HEK293 (cell line): ENCODE results near the gene ITSN1.

ENCODE experiments used
- BCL6B ChIP-seq: fragments of 450-650 bp; formaldehyde crosslinking; IDR thresholded peaks from 2 replicates; pipeline ENCODE4 v1.5.1; 2017; ENCODE audit warnings: missing biosample characterization, missing genetic modification characterization
- FEZF1 ChIP-seq: fragments of 450-650 bp; formaldehyde crosslinking; IDR thresholded peaks from 2 replicates; pipeline ENCODE4 v1.5.1; 2016; ENCODE audit warnings: missing biosample characterization, missing genetic modification characterization
- GLI2 ChIP-seq: fragments of 450-650 bp; formaldehyde crosslinking; IDR thresholded peaks from 2 replicates; pipeline ENCODE4; 2017; ENCODE audit warnings: missing biosample characterization, missing genetic modification characterization, low read depth, borderline replicate concordance
- KLF16 ChIP-seq: fragments of 450-650 bp; formaldehyde crosslinking; IDR thresholded peaks from 2 replicates; pipeline ENCODE4 v1.5.1; 2017; ENCODE audit warnings: missing biosample characterization, missing genetic modification characterization
- PRDM1 ChIP-seq: fragments of 450-650 bp; formaldehyde crosslinking; IDR thresholded peaks from 2 replicates; pipeline ENCODE4; 2016; ENCODE audit warnings: missing biosample characterization, missing genetic modification characterization
- REPIN1 ChIP-seq: fragments of 450-650 bp; formaldehyde crosslinking; IDR thresholded peaks from 2 replicates; pipeline ENCODE4 v1.5.1; 2017; ENCODE audit warnings: missing biosample characterization, missing genetic modification characterization, low read depth
- TSHZ1 ChIP-seq: fragments of 450-650 bp; formaldehyde crosslinking; IDR thresholded peaks from 2 replicates; pipeline ENCODE4 v1.5.1; 2016; ENCODE audit warnings: missing biosample characterization, missing genetic modification characterization, borderline replicate concordance
- ZBTB8A ChIP-seq: fragments of 450-650 bp; formaldehyde crosslinking; IDR thresholded peaks from 2 replicates; pipeline ENCODE4 v1.5.1; 2016; ENCODE audit warnings: missing biosample characterization, missing genetic modification characterization
- ZEB2 ChIP-seq: fragments of 450-650 bp; formaldehyde crosslinking; IDR thresholded peaks from 2 replicates; pipeline ENCODE4 v1.5.1; 2016; ENCODE audit warnings: missing biosample characterization, missing genetic modification characterization
- ZFP69B ChIP-seq: fragments of 450-650 bp; formaldehyde crosslinking; IDR thresholded peaks from 2 replicates; pipeline ENCODE4 v1.5.1; 2016; ENCODE audit warnings: missing biosample characterization, missing genetic modification characterization
- ZNF132 ChIP-seq: fragments of 450-650 bp; formaldehyde crosslinking; IDR thresholded peaks from 2 replicates; pipeline ENCODE4 v1.5.1; 2017; ENCODE audit warnings: missing biosample characterization, missing genetic modification characterization, borderline replicate concordance
- ZNF211 ChIP-seq: fragments of 450-650 bp; formaldehyde crosslinking; IDR thresholded peaks from 2 replicates; pipeline ENCODE4 v1.5.1; 2016; ENCODE audit warnings: low read depth, missing biosample characterization, missing genetic modification characterization
- ZNF248 ChIP-seq: fragments of 450-650 bp; formaldehyde crosslinking; IDR thresholded peaks from 2 replicates; pipeline ENCODE4 v1.5.1; 2017; ENCODE audit warnings: missing biosample characterization, missing genetic modification characterization
- ZNF280D ChIP-seq: fragments of 450-650 bp; formaldehyde crosslinking; IDR thresholded peaks from 2 replicates; pipeline ENCODE4 v1.5.1; 2016; ENCODE audit warnings: missing biosample characterization, missing genetic modification characterization
- ZNF311 ChIP-seq: fragments of 450-650 bp; formaldehyde crosslinking; IDR thresholded peaks from 2 replicates; pipeline ENCODE4 v1.5.1; 2017; ENCODE audit warnings: missing biosample characterization, missing genetic modification characterization, borderline replicate concordance
- ZNF335 ChIP-seq: fragments of 450-650 bp; formaldehyde crosslinking; conservative IDR thresholded peaks from 2 replicates; pipeline ENCODE4 v1.5.1; 2016; ENCODE audit warnings: missing biosample characterization, missing genetic modification characterization
- ZNF394 ChIP-seq: fragments of 450-650 bp; formaldehyde crosslinking; IDR thresholded peaks from 2 replicates; pipeline ENCODE4 v1.5.1; 2016; ENCODE audit warnings: missing biosample characterization, missing genetic modification characterization, mild to moderate bottlenecking, moderate library complexity, borderline replicate concordance
- ZNF416 ChIP-seq: fragments of 450-650 bp; formaldehyde crosslinking; IDR thresholded peaks from 2 replicates; pipeline ENCODE4 v1.5.1; 2016; ENCODE audit warnings: missing biosample characterization, missing genetic modification characterization
- ZNF426 ChIP-seq: fragments of 450-650 bp; formaldehyde crosslinking; IDR thresholded peaks from 2 replicates; pipeline ENCODE4 v1.5.1; 2017; ENCODE audit warnings: missing biosample characterization, missing genetic modification characterization, mild to moderate bottlenecking, inconsistent platforms, moderate library complexity
- ZNF433 ChIP-seq: fragments of 450-650 bp; formaldehyde crosslinking; IDR thresholded peaks from 2 replicates; pipeline ENCODE4 v1.5.1; 2016; ENCODE audit warnings: missing biosample characterization, missing genetic modification characterization, low read depth
- ZNF501 ChIP-seq: fragments of 450-650 bp; formaldehyde crosslinking; IDR thresholded peaks from 2 replicates; pipeline ENCODE4 v1.5.1; 2016; ENCODE audit warnings: missing biosample characterization, missing genetic modification characterization
- ZNF626 ChIP-seq: fragments of 450-650 bp; sonication (Bioruptor Pico); formaldehyde crosslinking; IDR thresholded peaks from 2 replicates; pipeline ENCODE4 v1.5.1; 2018; ENCODE audit warnings: missing biosample characterization, missing genetic modification characterization, inconsistent platforms
- ZNF654 ChIP-seq: fragments of 450-650 bp; formaldehyde crosslinking; IDR thresholded peaks from 2 replicates; pipeline ENCODE4 v1.5.1; 2016; ENCODE audit warnings: low read depth, missing biosample characterization, missing genetic modification characterization
- ZNF837 ChIP-seq: fragments of 450-650 bp; formaldehyde crosslinking; IDR thresholded peaks from 2 replicates; pipeline ENCODE4 v1.5.1; 2016; ENCODE audit warnings: missing biosample characterization, missing genetic modification characterization
- ZSCAN23 ChIP-seq: fragments of 450-650 bp; formaldehyde crosslinking; IDR thresholded peaks from 2 replicates; pipeline ENCODE4 v1.5.1; 2016; ENCODE audit warnings: missing biosample characterization, missing genetic modification characterization
- TF ChIP-seq, protein P1 (sequence below): fragments of 450-650 bp; formaldehyde crosslinking; IDR thresholded peaks from 2 replicates; pipeline ENCODE4 v1.5.1; 2016; ENCODE audit warnings: missing biosample characterization, missing genetic modification characterization
- TF ChIP-seq, protein P2 (sequence below): fragments of 450-650 bp; formaldehyde crosslinking; IDR thresholded peaks from 2 replicates; pipeline ENCODE4 v1.5.1; 2017; ENCODE audit warnings: missing biosample characterization, mild to moderate bottlenecking, missing genetic modification characterization, moderate library complexity

The ITSN1 gene

DNA sequence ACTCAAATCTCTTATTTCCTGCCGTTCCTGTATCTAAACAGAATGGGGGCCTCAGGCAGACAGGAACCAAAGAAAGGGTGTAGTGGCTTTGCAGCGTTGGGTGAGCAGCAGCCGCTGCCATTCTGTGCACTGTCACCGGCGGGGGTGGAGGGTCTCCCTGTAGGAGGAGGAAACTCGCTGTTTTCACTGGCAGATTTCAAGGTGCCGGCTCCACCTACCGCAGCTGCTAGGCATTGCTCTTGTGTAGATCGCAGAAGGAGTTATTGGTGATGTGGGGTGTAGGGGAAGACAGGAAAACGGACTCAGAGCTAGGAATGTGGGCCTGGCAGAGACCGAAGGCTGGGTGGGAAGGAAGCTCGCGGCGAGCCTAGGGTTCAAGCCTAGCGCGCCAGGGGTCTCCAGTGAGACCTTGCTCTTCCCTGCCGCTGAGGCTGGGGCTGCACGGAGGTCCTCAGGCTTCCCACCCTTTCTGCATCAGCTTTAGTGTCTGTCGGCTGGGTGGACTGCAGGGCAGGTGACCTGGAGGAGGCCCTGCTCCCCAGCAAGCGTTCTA is 252.5 kb downstream of the ITSN1 start (continued):
- TF ChIP-seq ZNF335 (no peak), TSHZ1 (tag by site-specific recombination) (no peak), ZNF433 (tag by site-specific recombination) (no peak), ZNF416 (tag by site-specific recombination) (no peak), ZEB2 (tag by site-specific recombination) (0 out of 2 replicates have a peak, but pooled peaks have one; percentile 38), ZBTB8A (tag by site-specific recombination) (no peak), ZNF248 (tag by site-specific recombination) (no peak), GLI2 (tag by site-specific recombination) (no peak), BCL6B (no peak), ZNF311 (tag by site-specific recombination) (no peak), ZNF394 (peak; percentile 33; the same call in 1 of the 2 replicates), ZNF132 (tag by site-specific recombination) (no peak), REPIN1 (tag by site-specific recombination) (no peak), ZNF280D (tag by site-specific recombination) (no peak), ZNF211 (tag by site-specific recombination) (no peak), ZSCAN23 (tag by site-specific recombination) (no peak), ZNF654 (peak; percentile 82), FEZF1 (tag by site-specific recombination) (no peak; the same call in 1 of the 2 replicates), KLF16 (tag by site-specific recombination) (no peak), ZNF626 (no peak), ZNF837 (tag by site-specific recombination) (no peak), ZNF426 (tag by site-specific recombination) (no peak), ZFP69B (tag by site-specific recombination) (no peak), PRDM1 (tag by site-specific recombination) (peak; percentile 90), ZNF501 (tag by site-specific recombination) (no peak)
- TF ChIP-seq, protein P1, sequence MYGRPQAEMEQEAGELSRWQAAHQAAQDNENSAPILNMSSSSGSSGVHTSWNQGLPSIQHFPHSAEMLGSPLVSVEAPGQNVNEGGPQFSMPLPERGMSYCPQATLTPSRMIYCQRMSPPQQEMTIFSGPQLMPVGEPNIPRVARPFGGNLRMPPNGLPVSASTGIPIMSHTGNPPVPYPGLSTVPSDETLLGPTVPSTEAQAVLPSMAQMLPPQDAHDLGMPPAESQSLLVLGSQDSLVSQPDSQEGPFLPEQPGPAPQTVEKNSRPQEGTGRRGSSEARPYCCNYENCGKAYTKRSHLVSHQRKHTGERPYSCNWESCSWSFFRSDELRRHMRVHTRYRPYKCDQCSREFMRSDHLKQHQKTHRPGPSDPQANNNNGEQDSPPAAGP (tag by site-specific recombination), result no peak
- TF ChIP-seq, protein P2, sequence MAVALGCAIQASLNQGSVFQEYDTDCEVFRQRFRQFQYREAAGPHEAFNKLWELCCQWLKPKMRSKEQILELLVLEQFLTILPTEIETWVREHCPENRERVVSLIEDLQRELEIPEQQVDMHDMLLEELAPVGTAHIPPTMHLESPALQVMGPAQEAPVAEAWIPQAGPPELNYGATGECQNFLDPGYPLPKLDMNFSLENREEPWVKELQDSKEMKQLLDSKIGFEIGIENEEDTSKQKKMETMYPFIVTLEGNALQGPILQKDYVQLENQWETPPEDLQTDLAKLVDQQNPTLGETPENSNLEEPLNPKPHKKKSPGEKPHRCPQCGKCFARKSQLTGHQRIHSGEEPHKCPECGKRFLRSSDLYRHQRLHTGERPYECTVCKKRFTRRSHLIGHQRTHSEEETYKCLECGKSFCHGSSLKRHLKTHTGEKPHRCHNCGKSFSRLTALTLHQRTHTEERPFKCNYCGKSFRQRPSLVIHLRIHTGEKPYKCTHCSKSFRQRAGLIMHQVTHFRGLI (tag by site-specific recombination), result no peak
